ENCODE data around the gene DDX3X. TPM values are rescaled to one million over a fixed set of nuclear protein-coding genes. Genes with fewer than 3 reads are reported as not detected.
A peak's percentile ranks its signal among the peaks of the same experiment; 100 is the strongest.

Gene DDX3X
- polyA plus RNA-seq, 1 donor (not counting 4 experiments of a cell fraction or from before 2014, with no cell fraction given): 127 TPM

DNA sequence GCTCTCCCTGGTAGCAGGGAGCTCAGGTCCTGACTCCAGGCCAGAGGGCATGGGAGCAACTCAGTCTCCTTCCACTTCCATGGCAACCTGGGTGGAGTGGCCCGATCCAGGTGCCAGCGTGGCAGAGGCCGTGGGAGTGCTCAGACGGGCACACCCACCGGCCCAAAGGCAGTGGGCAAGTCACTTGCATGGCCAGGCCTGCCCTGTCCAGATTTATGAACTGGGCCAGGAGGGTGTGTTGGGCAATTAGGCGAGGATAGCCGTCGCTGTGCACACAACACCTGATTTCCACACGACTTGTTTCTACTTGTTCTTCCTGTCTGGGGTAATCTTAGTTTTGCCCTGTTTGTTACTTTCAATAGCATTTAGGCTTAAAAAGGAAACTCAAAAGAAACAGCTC is 57.6 kb downstream of the DDX3X start:
- no peak for DNase-seq (ENCODE audit: low read depth, low spot score)
- no peaks in the 10 kb centered on the region for H3K9me3 ChIP-seq (ENCODE audit: control insufficient read depth, low read depth, low read length)
- no peaks in the 10 kb centered on the region for H3K79me2 ChIP-seq (ENCODE audit: control insufficient read depth, insufficient read depth, low read length)
- H3K36me3 ChIP-seq (ENCODE audit: control insufficient read depth in 2 of 2, extremely low read depth in 1 of 2, insufficient read depth in 2 of 2, low read length in 2 of 2): no peaks in the 10 kb centered on the region
- peak overlapping the region; percentile 74 for H2AFZ ChIP-seq (ENCODE audit: control insufficient read depth, low read length)
- no peaks in the 10 kb centered on the region for H3K9me1 ChIP-seq (ENCODE audit: control insufficient read depth, extremely low read depth, insufficient read depth, low read length)
- FAIRE-seq: peak; percentile 52
- no peaks in the 10 kb centered on the region for H4K20me1 ChIP-seq (ENCODE audit: control insufficient read depth, extremely low read depth, insufficient read depth, low read length)
- dilution Hi-C loops (cut with MboI; ENCODE audit: extremely low pct_ligation_motif_present, low sequenced_read_pairs): no loop called here
- peak overlapping the region in 2 of 3 experiments; percentile 38 to 44 for H3K4me3 ChIP-seq (ENCODE audit: control insufficient read depth in 2 of 3, extremely low read depth in 1 of 3, insufficient read depth in 2 of 3, low read depth in 1 of 3, low read length in 3 of 3)
- no peaks in the 10 kb centered on the region for H3K27me3 ChIP-seq (ENCODE audit: control insufficient read depth, extremely low read depth, insufficient read depth, low read length)
- peak overlapping the region; percentile 20 for H3K27ac ChIP-seq (ENCODE audit: control insufficient read depth, insufficient read depth, low read length)
- no peak overlapping the region for H3K9ac ChIP-seq (ENCODE audit: control insufficient read depth, extremely low read depth, insufficient read depth, low read length)
- peaks cover 10% of the 10 kb centered on the region for H3K4me1 ChIP-seq (ENCODE audit: control insufficient read depth, extremely low read depth, insufficient read depth, low read length)
- TF ChIP-seq CTCF (optimal IDR thresholded peaks at IDR 0.05 in 1 of 3, IDR thresholded peaks at IDR 0.05 in 1 of 3, conservative IDR thresholded peaks at IDR 0.05 in 1 of 3; ENCODE audit: extremely low read depth in 1 of 3, insufficient read depth in 2 of 3, low read length in 3 of 3) (no peak), EZH2 (IDR thresholded peaks at IDR 0.05; ENCODE audit: low read length) (no peak)
- peak overlapping the region; percentile 84 for H3K4me2 ChIP-seq (ENCODE audit: control insufficient read depth, extremely low read depth, insufficient read depth, low read depth, low read length)

GRCh38 chrX:41394293-41394692 is 60.3 kb downstream of the DDX3X start:
- Histone ChIP-seq H3K9me1 (ENCODE audit: control insufficient read depth, extremely low read depth, insufficient read depth, low read length) (no peaks in the 10 kb centered on the region), H4K20me1 (ENCODE audit: control insufficient read depth, extremely low read depth, insufficient read depth, low read length) (no peaks in the 10 kb centered on the region), H3K79me2 (ENCODE audit: control insufficient read depth, insufficient read depth, low read length) (no peaks in the 10 kb centered on the region), H3K9ac (ENCODE audit: control insufficient read depth, extremely low read depth, insufficient read depth, low read length) (no peak overlapping the region), H3K4me2 (ENCODE audit: control insufficient read depth, extremely low read depth, insufficient read depth, low read depth, low read length) (no peak overlapping the region), H2AFZ (ENCODE audit: control insufficient read depth, low read length) (no peak overlapping the region), H3K27ac (ENCODE audit: control insufficient read depth, insufficient read depth, low read length) (no peak overlapping the region), H3K4me1 (ENCODE audit: control insufficient read depth, extremely low read depth, insufficient read depth, low read length) (peaks cover 10% of the 10 kb centered on the region), H3K9me3 (ENCODE audit: control insufficient read depth, low read depth, low read length) (no peaks in the 10 kb centered on the region), H3K36me3 (ENCODE audit: control insufficient read depth in 2 of 2, extremely low read depth in 1 of 2, insufficient read depth in 2 of 2, low read length in 2 of 2) (no peaks in the 10 kb centered on the region), H3K27me3 (ENCODE audit: control insufficient read depth, extremely low read depth, insufficient read depth, low read length) (no peaks in the 10 kb centered on the region), H3K4me3 (ENCODE audit: control insufficient read depth in 2 of 3, extremely low read depth in 1 of 3, insufficient read depth in 2 of 3, low read depth in 1 of 3, low read length in 3 of 3) (no peak overlapping the region)
- dilution Hi-C loops (cut with MboI; ENCODE audit: extremely low pct_ligation_motif_present, low sequenced_read_pairs): no loop called here
- no peak for FAIRE-seq
- no peak for DNase-seq (ENCODE audit: low read depth, low spot score)
- TF ChIP-seq CTCF (optimal IDR thresholded peaks at IDR 0.05 in 1 of 3, IDR thresholded peaks at IDR 0.05 in 1 of 3, conservative IDR thresholded peaks at IDR 0.05 in 1 of 3; ENCODE audit: extremely low read depth in 1 of 3, insufficient read depth in 2 of 3, low read length in 3 of 3): no peak
- TF ChIP-seq EZH2 (IDR thresholded peaks at IDR 0.05; ENCODE audit: low read length): no peak

Data from keratinocyte (primary cell).